Hepatocyte (in vitro differentiated cells): ENCODE measurements around the gene PLCD3. TPM values are rescaled to one million over a fixed set of nuclear protein-coding genes. Genes with fewer than 3 reads are reported as not detected.

ENCODE experiments used
- DNase-seq: peaks from one replicate; pipeline ENCODE4 v3.0.0-alpha.2; 2016; ENCODE audit warnings: low spot score
- H2AFZ ChIP-seq: fragments of 200-600 bp; sonication (generic); 2 replicates; pipeline ENCODE4 v1.6.0; 2016; ENCODE audit warnings: antibody characterized with exemption, mild to moderate bottlenecking
- H3K27ac ChIP-seq: fragments of 200-600 bp; sonication (generic); 2 replicates; pipeline ENCODE4 v1.5.1; 2016; ENCODE audit warnings: mild to moderate bottlenecking
- H3K27me3 ChIP-seq: fragments of 200-600 bp; sonication (generic); 2 replicates; pipeline ENCODE4 v1.6.1; 2016
- H3K36me3 ChIP-seq: fragments of 200-600 bp; sonication (generic); replicated peaks from 2 replicates; pipeline ENCODE4 v1.5.1; 2016; ENCODE audit warnings: low read depth; ENCODE audit not compliant: insufficient read depth
- H3K4me1 ChIP-seq: fragments of 200-600 bp; sonication (generic); 2 replicates; pipeline ENCODE4 v1.5.1; 2016; ENCODE audit warnings: mild to moderate bottlenecking, moderate library complexity; ENCODE audit not compliant: insufficient read depth
- H3K4me2 ChIP-seq: fragments of 200-600 bp; sonication (generic); 2 replicates; pipeline ENCODE4 v1.6.0; 2016
- H3K4me3 ChIP-seq: fragments of 200-600 bp; sonication (generic); 2 replicates; pipeline ENCODE4 v1.5.1; 2016; ENCODE audit warnings: mild to moderate bottlenecking
- H3K79me2 ChIP-seq: fragments of 200-600 bp; sonication (generic); 2 replicates; pipeline ENCODE4 v1.6.0; 2017; ENCODE audit warnings: mild to moderate bottlenecking
- H3K9me2 ChIP-seq: fragments of 200-600 bp; sonication (generic); replicated peaks from 2 replicates; pipeline ENCODE4 v1.6.0; 2017; ENCODE audit warnings: mild to moderate bottlenecking; ENCODE audit not compliant: insufficient read depth
- H3K9me3 ChIP-seq: fragments of 200-600 bp; sonication (generic); 2 replicates; pipeline ENCODE4 v1.5.1; 2016; ENCODE audit warnings: low read depth, mild to moderate bottlenecking
- H4K20me1 ChIP-seq: fragments of 200-600 bp; sonication (generic); 2 replicates; pipeline ENCODE4 v1.6.0; 2016; ENCODE audit warnings: mild to moderate bottlenecking; ENCODE audit not compliant: insufficient read depth, poor library complexity, severe bottlenecking
- EZH2 ChIP-seq: fragments of 200-600 bp; sonication (generic); IDR thresholded peaks from 2 replicates; pipeline ENCODE4 v1.6.1; 2016; ENCODE audit warnings: antibody characterized with exemption, mild to moderate bottlenecking, borderline replicate concordance
- EZH2phosphoT487 ChIP-seq: fragments of 200-600 bp; sonication (generic); IDR thresholded peaks from one replicate; pipeline ENCODE4 v1.6.1; 2018; ENCODE audit warnings: antibody characterized with exemption, mild to moderate bottlenecking, low read depth, moderate library complexity; ENCODE audit not compliant: unreplicated experiment, severe bottlenecking
- WGBS: methylation state at CpG from one replicate; pipeline ENCODE4 v1.1.6; 2016; ENCODE audit warnings: low lambda C conversion rate; ENCODE audit errors: missing lambda C conversion rate; 5-methylcytosine and 5-hydroxymethylcytosine counted together
- polyA plus RNA-seq: library from polyadenylated mRNA; unstranded; fragments of >200 nt; fragmentation: Nextera tagmentation; extraction: Ambion mirVana; gene quantifications from 2 replicates; pipeline ENCODE4 v1.2.1, GENCODE V29; 2016
- total RNA-seq: library from RNA; depleted of rRNA; stranded (reverse); fragments of >200 nt; gene quantifications from 2 replicates; pipeline ENCODE4 v1.2.3, GENCODE V29; 2014
- TF ChIP-seq, protein P1 (sequence below): fragments of 200-600 bp; sonication (generic); IDR thresholded peaks from 2 replicates; pipeline ENCODE4 v1.5.1; 2016; ENCODE audit warnings: antibody characterized with exemption, mild to moderate bottlenecking; ENCODE audit not compliant: poor library complexity

PLCD3 gene
- total and polyA plus RNA-seq, 2 experiments from 2014 or later, result 41.8 to 69.7 TPM

DNA sequence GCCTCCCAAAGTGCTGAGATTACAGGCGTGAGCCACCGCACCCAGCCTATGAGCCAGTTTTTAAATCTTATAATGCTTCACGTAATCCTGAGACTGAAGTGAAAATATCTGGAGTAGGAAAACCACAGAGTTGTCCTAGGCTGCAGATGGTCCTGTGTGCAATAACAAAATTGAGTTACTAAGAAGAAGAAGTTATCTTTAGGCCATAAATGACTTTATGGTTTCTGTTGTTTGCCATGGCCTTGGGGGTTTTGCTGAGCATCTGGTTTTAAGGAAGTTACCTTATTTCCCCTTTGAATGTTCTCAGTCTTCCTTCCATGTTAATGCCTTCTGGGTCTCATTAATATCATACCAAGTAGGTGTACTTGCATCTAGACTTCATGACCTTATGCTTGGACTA lies 54.7 kb downstream of the PLCD3 start:
- peaks cover 80% of the 10 kb centered on the region for H3K79me2 ChIP-seq
- H3K4me3 ChIP-seq, result no peak overlapping the region
- no peaks in the 10 kb centered on the region for H3K4me1 ChIP-seq
- H3K36me3 ChIP-seq, result no peaks in the 10 kb centered on the region
- no peak overlapping the region for H3K4me2 ChIP-seq
- no peak for DNase-seq
- H3K9me3 ChIP-seq, result no peaks in the 10 kb centered on the region
- no peak overlapping the region for H3K27ac ChIP-seq
- H3K9me2 ChIP-seq, result no peaks in the 10 kb centered on the region
- TF ChIP-seq EZH2, result no peak
- TF ChIP-seq, protein P1, sequence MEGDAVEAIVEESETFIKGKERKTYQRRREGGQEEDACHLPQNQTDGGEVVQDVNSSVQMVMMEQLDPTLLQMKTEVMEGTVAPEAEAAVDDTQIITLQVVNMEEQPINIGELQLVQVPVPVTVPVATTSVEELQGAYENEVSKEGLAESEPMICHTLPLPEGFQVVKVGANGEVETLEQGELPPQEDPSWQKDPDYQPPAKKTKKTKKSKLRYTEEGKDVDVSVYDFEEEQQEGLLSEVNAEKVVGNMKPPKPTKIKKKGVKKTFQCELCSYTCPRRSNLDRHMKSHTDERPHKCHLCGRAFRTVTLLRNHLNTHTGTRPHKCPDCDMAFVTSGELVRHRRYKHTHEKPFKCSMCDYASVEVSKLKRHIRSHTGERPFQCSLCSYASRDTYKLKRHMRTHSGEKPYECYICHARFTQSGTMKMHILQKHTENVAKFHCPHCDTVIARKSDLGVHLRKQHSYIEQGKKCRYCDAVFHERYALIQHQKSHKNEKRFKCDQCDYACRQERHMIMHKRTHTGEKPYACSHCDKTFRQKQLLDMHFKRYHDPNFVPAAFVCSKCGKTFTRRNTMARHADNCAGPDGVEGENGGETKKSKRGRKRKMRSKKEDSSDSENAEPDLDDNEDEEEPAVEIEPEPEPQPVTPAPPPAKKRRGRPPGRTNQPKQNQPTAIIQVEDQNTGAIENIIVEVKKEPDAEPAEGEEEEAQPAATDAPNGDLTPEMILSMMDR, result no peak
- TF ChIP-seq EZH2phosphoT487, result no peak
- WGBS, result 88% methylated on average over 3 of the region's 3 CpGs
- peaks cover 13% of the 10 kb centered on the region for H4K20me1 ChIP-seq
- no peak overlapping the region for H2AFZ ChIP-seq
- no peaks in the 10 kb centered on the region for H3K27me3 ChIP-seq

DNA sequence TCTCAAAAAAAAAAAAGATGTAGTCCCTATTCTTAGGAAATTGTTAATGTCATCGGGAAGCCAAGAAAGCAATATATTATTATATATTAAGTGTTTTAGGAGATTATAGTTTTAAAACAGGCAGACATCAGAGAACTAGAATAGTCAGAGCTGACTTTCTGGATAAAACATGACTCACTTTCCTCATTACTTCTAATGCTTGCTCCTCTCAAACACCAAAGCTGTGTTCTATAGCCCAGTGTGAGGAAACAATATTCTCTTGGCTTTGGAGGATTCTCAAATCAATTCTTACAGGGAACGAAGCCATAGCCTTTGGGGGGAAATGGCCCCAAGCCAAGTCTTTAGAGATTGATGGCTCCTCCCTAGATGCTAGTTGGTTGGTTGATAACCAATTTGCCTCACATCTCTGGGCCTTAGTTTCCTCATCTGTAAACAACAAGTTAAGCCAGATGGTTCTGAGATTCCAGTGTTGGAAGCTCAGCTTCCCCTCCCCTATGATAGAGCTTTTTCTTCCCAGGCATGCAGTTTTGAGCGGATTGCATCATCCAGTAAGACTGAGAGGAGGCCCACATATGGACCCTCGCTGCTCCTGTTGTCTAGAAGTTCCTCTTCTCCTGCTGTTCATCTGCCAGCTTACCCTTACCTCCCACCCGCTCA lies 58.8 kb downstream of the PLCD3 start:
- Histone ChIP-seq H3K79me2 (peaks cover 88% of the 10 kb centered on the region), H3K27ac (peak overlapping the region; percentile 58), H3K9me3 (no peaks in the 10 kb centered on the region), H2AFZ (no peak overlapping the region), H3K27me3 (no peaks in the 10 kb centered on the region), H3K4me3 (no peak overlapping the region), H3K4me1 (no peaks in the 10 kb centered on the region), H3K4me2 (no peak overlapping the region), H3K9me2 (no peaks in the 10 kb centered on the region), H4K20me1 (peaks cover 20% of the 10 kb centered on the region), H3K36me3 (no peaks in the 10 kb centered on the region)
- TF ChIP-seq, protein P1, result no peak
- no peak for TF ChIP-seq EZH2
- no peak for TF ChIP-seq EZH2phosphoT487
- 84% methylated on average over 5 of the region's 5 CpGs for WGBS
- DNase-seq, result peak; percentile 35

DNA sequence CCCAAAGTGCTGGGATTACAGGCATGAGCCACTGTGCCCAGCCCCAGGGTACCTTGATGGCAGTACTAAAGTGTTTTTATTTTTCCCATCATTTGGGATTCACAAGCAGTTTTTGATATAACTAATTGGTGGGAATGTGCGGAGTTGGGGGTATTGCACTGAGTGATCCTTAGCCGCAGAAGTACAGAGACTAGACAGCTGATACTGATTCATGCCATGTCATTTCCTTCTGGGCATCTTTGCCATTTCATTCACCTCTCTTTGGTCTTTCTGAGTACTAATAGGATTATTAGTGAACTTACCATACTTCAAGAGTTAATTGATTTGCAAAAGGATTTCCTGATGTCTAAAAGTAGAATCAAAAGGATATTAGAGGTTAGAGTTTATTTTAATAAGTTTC lies 61.5 kb downstream of the PLCD3 start:
- Histone ChIP-seq H4K20me1 (peaks cover 20% of the 10 kb centered on the region), H3K36me3 (no peaks in the 10 kb centered on the region), H3K79me2 (peaks cover 88% of the 10 kb centered on the region), H3K27me3 (no peaks in the 10 kb centered on the region), H3K27ac (no peak overlapping the region), H3K9me3 (no peaks in the 10 kb centered on the region), H3K4me3 (no peak overlapping the region), H3K9me2 (no peaks in the 10 kb centered on the region), H3K4me1 (no peaks in the 10 kb centered on the region), H3K4me2 (no peak overlapping the region), H2AFZ (no peak overlapping the region)
- TF ChIP-seq EZH2phosphoT487 (no peak), EZH2 (no peak)
- TF ChIP-seq, protein P1, result no peak
- DNase-seq, result no peak
- WGBS, result 93% methylated on average over 2 of the region's 2 CpGs

DNA sequence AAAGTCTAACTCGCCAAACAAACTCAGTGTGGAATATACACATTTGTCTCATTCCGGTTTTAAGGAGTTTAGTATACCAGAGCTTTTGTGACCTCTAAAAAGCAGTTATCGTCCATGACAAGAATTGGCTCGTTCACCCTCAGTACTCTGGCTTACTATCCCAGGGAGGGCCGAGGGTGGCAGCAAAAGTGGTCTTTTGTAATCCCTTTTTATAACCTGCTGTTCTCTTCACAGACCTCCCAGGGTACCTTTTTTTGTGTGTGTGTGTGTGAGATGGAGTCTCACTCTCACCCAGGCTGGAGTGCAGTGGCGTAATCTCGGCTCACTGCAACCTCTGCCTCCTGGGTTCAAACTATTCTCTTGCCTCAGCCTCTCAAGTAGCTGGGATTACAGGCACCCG lies 62.3 kb downstream of the PLCD3 start:
- Histone ChIP-seq H3K79me2 (peaks cover 92% of the 10 kb centered on the region), H3K27me3 (no peaks in the 10 kb centered on the region), H2AFZ (no peak overlapping the region), H3K36me3 (no peaks in the 10 kb centered on the region), H3K4me3 (no peak overlapping the region), H3K4me1 (no peaks in the 10 kb centered on the region), H3K9me2 (no peaks in the 10 kb centered on the region), H3K9me3 (no peaks in the 10 kb centered on the region), H3K27ac (no peak overlapping the region), H4K20me1 (peaks cover 21% of the 10 kb centered on the region), H3K4me2 (no peak overlapping the region)
- DNase-seq, result no peak
- 90% methylated on average over 8 of the region's 8 CpGs for WGBS
- TF ChIP-seq EZH2 (no peak), EZH2phosphoT487 (no peak)
- TF ChIP-seq, protein P1, result no peak
